Neural crest cell (in vitro differentiated cells): Measurements from ENCODE around the gene USP6NL. TPM values are rescaled to one million over a fixed set of nuclear protein-coding genes. Genes with fewer than 3 reads are reported as not detected.

ENCODE experiments used
- DNase-seq: peaks from one replicate; pipeline ENCODE4 v3.0.0; 2021; ENCODE audit warnings: low read depth, mixed read lengths, low spot score
- H3K27ac Mint-ChIP-seq: one replicate; pipeline ENCODE4 v1.8.0; 2021; ENCODE audit warnings: mild to moderate bottlenecking, mixed read lengths; ENCODE audit not compliant: unreplicated experiment
- H3K27me3 Mint-ChIP-seq: 2 replicates; pipeline ENCODE4 v1.8.0; 2021; ENCODE audit warnings: low read depth, mild to moderate bottlenecking, mixed read lengths
- H3K36me3 Mint-ChIP-seq: 2 replicates; pipeline ENCODE4 v1.8.0; 2021; ENCODE audit warnings: low read depth, mild to moderate bottlenecking, mixed read lengths
- H3K4me1 Mint-ChIP-seq: 2 replicates; pipeline ENCODE4 v1.8.0; 2021; ENCODE audit warnings: mixed read lengths
- H3K4me3 Mint-ChIP-seq: one replicate; pipeline ENCODE4 v1.8.0; 2021; ENCODE audit warnings: mild to moderate bottlenecking, mixed read lengths
- H3K9me3 Mint-ChIP-seq: 2 replicates; pipeline ENCODE4 v1.8.0; 2021; ENCODE audit warnings: mixed read lengths
- total RNA-seq: library from RNA; stranded (reverse); gene quantifications from 2 replicates; pipeline ENCODE4 v1.2.1, GENCODE V29; 2021
- TF ChIP-seq, protein P1 (sequence below): fragments of 200-600 bp; sonication (generic); conservative IDR thresholded peaks from 2 replicates; pipeline ENCODE4 v1.5.0; 2021; ENCODE audit warnings: antibody characterized with exemption, mild to moderate bottlenecking

The USP6NL gene
- total RNA-seq, 1 donor from 2014 or later: 35.3 TPM

- Mint-ChIP-seq H3K27ac (no peak overlapping the region), H3K4me1 (peaks cover 7% of the 10 kb centered on the region), H3K9me3 (no peaks in the 10 kb centered on the region), H3K36me3 (peaks cover 22% of the 10 kb centered on the region), H3K4me3 (no peak overlapping the region), H3K27me3 (no peaks in the 10 kb centered on the region)
- TF ChIP-seq, protein P1, sequence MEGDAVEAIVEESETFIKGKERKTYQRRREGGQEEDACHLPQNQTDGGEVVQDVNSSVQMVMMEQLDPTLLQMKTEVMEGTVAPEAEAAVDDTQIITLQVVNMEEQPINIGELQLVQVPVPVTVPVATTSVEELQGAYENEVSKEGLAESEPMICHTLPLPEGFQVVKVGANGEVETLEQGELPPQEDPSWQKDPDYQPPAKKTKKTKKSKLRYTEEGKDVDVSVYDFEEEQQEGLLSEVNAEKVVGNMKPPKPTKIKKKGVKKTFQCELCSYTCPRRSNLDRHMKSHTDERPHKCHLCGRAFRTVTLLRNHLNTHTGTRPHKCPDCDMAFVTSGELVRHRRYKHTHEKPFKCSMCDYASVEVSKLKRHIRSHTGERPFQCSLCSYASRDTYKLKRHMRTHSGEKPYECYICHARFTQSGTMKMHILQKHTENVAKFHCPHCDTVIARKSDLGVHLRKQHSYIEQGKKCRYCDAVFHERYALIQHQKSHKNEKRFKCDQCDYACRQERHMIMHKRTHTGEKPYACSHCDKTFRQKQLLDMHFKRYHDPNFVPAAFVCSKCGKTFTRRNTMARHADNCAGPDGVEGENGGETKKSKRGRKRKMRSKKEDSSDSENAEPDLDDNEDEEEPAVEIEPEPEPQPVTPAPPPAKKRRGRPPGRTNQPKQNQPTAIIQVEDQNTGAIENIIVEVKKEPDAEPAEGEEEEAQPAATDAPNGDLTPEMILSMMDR: no peak
- DNase-seq: no peak
Observed at GRCh38 chr10:11493646-11494045, 117.8 kb downstream of the USP6NL start.

GRCh38 chr10:11491087-11491486, 120.4 kb downstream of the USP6NL start:
- no peak overlapping the region for H3K4me3 Mint-ChIP-seq
- DNase-seq: no peak
- no peaks in the 10 kb centered on the region for H3K9me3 Mint-ChIP-seq
- TF ChIP-seq, protein P1: no peak
- no peaks in the 10 kb centered on the region for H3K27me3 Mint-ChIP-seq
- H3K27ac Mint-ChIP-seq: no peak overlapping the region
- H3K4me1 Mint-ChIP-seq: peaks cover 7% of the 10 kb centered on the region
- H3K36me3 Mint-ChIP-seq: peaks cover 24% of the 10 kb centered on the region

DNA sequence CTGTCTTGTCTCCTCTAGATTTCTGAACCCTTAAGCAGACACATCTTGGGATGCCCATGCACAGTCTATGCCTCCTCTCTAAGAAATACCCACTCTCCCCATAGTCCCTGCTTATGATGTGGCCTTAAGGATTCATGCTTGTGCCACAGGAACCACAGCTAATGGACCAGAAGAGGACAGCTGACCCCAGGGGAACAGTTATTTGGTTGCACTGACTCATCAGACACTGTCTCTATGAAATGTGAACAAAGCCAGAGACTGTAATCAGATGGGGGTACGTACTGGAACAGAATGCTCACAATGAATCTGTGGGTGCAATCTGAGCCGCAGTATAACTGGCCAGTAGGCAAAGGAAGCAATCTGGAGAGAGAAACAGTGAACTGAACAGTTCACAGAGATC, 121.9 kb downstream of the USP6NL start:
- peaks cover 6% of the 10 kb centered on the region for H3K4me1 Mint-ChIP-seq
- H3K4me3 Mint-ChIP-seq: no peak overlapping the region
- peak overlapping the region; percentile 57 for H3K27ac Mint-ChIP-seq
- no peak for DNase-seq
- no peaks in the 10 kb centered on the region for H3K27me3 Mint-ChIP-seq
- TF ChIP-seq, protein P1: no peak
- peaks cover 24% of the 10 kb centered on the region for H3K36me3 Mint-ChIP-seq
- H3K9me3 Mint-ChIP-seq: no peaks in the 10 kb centered on the region

GRCh38 chr10:11488126-11488525, 123.3 kb downstream of the USP6NL start:
- Mint-ChIP-seq H3K36me3 (peaks cover 22% of the 10 kb centered on the region), H3K9me3 (no peaks in the 10 kb centered on the region), H3K4me3 (no peak overlapping the region), H3K4me1 (peaks cover 9% of the 10 kb centered on the region), H3K27ac (no peak overlapping the region), H3K27me3 (no peaks in the 10 kb centered on the region)
- TF ChIP-seq, protein P1: no peak
- DNase-seq: no peak

DNA sequence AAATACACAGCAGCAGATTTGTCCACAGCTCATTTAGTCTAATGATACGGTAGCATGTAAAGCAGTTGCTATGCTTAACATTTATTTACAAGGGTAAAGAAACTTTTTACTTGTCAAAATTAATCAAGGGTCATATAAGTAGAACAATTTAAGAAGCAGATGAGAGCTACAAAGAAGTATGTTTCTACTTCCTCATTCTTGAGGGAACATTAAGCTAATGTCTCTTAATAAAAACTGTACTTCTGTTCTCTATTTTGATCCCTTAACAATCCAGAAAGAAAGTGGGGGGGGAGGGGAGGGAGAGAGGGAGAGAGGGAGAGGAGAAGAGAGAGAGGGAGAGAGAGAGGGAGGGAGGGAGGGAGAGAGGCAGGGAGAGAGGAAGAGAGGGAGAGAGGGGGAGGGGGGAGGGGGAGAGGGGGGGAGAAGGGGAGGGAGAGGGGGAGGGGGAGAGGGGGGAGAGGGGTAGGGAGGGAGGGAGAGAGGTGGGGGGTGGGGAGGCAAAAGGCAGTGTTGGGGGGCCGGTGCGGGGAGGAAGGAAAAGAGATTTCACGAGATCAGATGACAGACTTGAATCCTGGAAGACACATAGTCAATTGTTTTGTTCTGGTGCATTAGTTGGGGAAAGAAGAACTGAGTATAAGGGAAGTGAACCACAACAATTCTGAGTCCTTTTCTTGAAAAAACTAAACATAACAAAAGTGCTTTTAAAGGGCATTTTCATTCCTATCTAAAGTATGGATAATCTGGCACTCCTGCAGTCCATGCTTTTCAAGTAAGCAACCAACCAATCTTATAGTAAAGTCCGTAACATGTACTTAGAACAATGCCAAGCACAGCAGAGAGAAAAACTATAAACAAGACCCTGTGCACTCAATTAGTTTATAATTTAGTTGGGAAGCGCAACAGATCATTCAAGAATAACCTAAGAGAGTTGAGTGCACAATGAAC, 128.0 kb downstream of the USP6NL start:
- Mint-ChIP-seq H3K9me3 (no peaks in the 10 kb centered on the region), H3K4me1 (peaks cover 12% of the 10 kb centered on the region), H3K27ac (no peak overlapping the region), H3K4me3 (no peak overlapping the region), H3K27me3 (no peaks in the 10 kb centered on the region), H3K36me3 (peaks cover 30% of the 10 kb centered on the region)
- DNase-seq: no peak
- TF ChIP-seq, protein P1: no peak
